HG02840 (cell line): ENCODE measurements around the gene JTB.
"Not testable (repeated sequence)": the region's sequence is repeated elsewhere in the genome, so short reads cannot be mapped to it uniquely, and the experiment has no call there.

Experiments used
- ATAC-seq: cut with Tn5 transposase; IDR thresholded peaks from one replicate; pipeline ENCODE4 v1.9.1; 2021; ENCODE audit warnings: mild to moderate bottlenecking, moderate library complexity, moderate number of reproducible peaks; ENCODE audit not compliant: unreplicated experiment, low FRiP score

Gene JTB

DNA sequence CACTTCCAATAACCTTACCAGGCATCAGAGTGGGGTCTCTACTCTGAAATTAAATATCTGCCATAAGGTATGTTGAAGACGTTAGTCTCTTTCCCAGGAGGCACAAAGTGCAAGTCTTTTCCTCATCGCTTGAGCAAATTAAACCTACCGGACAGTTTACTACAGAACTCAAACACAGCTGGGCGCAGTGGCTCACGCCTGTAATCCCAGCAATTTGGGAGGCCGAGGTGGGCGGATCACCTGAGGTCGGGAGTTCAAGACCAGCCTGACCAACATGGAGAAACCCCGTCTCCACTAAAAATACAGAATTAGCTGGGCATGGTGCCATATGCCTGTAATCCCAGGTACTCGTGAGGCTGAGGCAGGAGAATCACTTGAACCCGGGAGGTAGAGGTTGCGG lies 1.6 kb upstream of the JTB start:
- not testable (repeated sequence) for ATAC-seq

- no peak for ATAC-seq
Observed at GRCh38 chr1:153978274-153978909, 918 bp upstream of the JTB start.

- ATAC-seq = no peak
Observed at GRCh38 chr1:153976819-153977249, 640 bp downstream of the JTB start.

GRCh38 chr1:153973525-153973924 lies 3.9 kb downstream of the JTB start:
- ATAC-seq = no peak

DNA sequence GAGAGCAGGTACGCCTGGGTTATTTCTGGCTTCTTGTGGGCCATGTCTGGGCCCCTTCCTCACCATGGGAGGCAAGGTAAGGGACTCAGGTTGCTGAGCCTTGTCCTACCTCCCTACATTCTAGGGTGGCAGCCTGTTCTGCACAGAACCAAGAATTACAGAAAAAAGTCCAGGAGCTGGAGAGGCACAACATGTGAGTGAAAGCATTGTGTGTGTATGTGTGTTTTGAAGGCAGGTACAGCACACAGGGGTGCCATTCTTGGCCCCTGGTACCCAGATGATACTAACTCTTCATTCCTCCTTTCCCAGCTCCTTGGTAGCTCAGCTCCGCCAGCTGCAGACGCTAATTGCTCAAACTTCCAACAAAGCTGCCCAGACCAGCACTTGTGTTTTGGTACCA lies 4.4 kb downstream of the JTB start:
- ATAC-seq = no peak

GRCh38 chr1:153970346-153970745 lies 7.1 kb downstream of the JTB start:
- ATAC-seq = no peak

DNA sequence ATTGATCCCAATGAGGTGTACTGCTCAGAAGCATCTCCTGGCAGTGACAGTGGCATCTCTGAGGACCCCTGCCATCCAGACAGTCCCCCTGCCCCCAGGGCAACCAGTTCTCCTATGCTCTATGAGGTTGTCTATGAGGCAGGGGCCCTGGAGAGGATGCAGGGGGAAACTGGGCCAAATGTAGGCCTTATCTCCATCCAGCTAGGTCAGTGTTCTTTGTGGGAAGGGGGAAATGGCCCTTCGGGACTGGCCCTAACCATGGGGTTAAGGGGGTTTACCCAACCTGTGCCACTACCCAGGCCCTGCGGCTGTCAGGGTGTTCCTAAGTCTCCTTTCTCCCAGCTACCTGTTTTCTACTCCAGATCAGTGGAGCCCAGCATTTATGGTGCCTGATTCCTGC lies 8.5 kb downstream of the JTB start:
- ATAC-seq = no peak

GRCh38 chr1:153968408-153968807 lies 9.1 kb downstream of the JTB start:
- ATAC-seq = no peak

- ATAC-seq = no peak
Observed at GRCh38 chr1:153968000-153968363, 9.5 kb downstream of the JTB start.

DNA sequence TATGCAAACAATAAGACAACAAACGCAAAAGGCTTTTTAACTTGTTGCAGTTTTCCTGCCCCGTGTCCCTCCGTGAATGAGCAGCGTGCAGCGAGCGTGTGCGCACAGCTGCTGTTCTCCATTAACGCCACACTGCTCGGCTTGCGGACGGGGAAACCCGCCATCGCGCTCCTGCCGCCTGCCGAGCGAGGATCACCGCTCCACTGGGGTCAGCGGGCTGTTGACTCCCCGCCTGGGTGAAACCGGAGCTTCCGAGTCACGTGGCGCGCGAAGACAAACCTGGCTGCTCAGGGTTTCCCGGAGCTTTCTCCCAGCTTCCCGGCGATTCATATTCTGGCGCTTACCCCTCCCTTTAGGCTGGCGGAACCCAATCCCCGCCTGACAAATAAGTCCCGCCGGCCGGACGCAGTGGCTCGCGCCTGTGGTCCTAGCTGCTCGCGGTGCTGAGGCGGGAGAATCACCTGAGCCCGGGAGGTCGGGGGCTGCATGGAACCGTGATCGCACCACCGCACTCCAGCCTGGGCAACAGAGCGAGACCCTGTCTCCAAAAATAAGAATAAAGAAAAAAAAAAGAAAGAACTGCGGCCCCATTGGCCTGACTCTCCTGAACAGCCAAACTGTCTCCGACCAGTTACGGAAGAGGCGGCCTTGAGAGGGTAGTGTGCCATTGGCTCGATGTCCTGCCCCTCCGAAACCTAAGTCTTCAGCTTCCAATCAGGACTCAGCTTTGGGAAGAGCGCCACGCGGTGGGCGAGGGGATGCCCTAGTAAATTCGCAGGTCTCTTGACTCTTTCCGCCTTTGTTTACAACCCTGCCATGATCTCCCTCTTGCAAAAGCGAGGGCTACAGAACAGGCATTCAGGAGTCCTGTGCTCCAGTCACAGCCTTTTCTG lies 10.1 kb downstream of the JTB start, which contains the start of gene CREB3L4:
Gene CREB3L4, plus strand, starts transcription at position 796 of the 893 bp plus-strand sequence. CDS start 624 bp downstream, outside the sequence.
- ATAC-seq = peak; percentile 73

- ATAC-seq = no peak
Observed at GRCh38 chr1:153963850-153964331, 13.6 kb downstream of the JTB start.

- peak; percentile 43 for ATAC-seq
Observed at GRCh38 chr1:153963030-153963849, 14.2 kb downstream of the JTB start, which contains the start of gene SLC39A1. Gene SLC39A1 (minus strand): TSS chr1:153963537. CDS start chr1:153962715, 822 bp downstream.

GRCh38 chr1:153962088-153963029 lies 15.1 kb downstream of the JTB start:
- no peak for ATAC-seq

DNA sequence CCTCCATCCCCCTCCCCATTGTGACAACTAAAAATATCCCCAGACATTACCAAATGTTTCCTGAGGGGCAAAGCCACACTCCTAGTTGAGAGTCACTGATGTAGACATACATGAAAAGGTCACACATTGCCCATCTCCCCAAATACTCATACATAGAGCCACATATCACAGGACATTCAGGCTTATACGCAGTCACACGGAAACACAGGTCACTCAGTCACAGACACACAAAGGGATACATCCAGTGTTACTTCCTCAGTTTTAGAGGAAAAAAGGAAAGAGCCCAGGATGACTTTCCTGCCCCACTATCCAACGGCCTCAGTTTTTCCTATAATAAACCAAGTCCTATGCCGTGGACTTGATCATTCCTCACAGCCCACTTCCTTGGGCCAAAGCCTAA lies 16.1 kb downstream of the JTB start:
- ATAC-seq = no peak

DNA sequence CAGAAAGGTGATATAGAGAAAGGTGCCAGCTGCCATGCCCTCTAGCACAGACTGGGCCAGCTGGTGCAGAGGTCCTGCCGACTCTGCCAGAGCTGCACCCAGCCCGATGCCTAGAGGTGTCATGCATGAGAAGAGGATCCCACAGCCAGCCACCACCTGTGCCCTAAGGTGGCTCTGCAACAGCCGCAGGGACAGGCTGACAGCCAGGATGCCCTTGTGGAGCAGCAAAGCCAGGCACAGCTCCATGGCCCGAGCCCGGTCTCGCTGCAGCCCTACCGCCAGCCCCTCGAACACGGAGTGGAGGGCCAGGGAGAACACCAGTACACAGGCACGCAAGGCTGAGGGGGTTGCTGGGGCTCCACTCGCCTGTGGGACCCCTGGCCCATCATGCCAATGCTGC lies 17.3 kb downstream of the JTB start:
- no peak for ATAC-seq

- ATAC-seq = no peak
Observed at GRCh38 chr1:153959454-153959853, 18.0 kb downstream of the JTB start.

GRCh38 chr1:153958961-153959260 lies 18.6 kb downstream of the JTB start:
- no peak for ATAC-seq

- peak; percentile 59 for ATAC-seq
Observed at GRCh38 chr1:153958111-153958960, 19.1 kb downstream of the JTB start, which contains the start of gene CRTC2. Gene CRTC2 (minus strand): TSS chr1:153958612. CDS start chr1:153958497, 115 bp downstream.

- ATAC-seq = peak; percentile 21
Observed at GRCh38 chr1:153957744-153958110, 19.7 kb downstream of the JTB start.
